Measurements from ENCODE around the gene SND1.

- TF ChIP-seq CTCF (conservative IDR thresholded peaks at IDR 0.05 in 1 of 2, IDR thresholded peaks at IDR 0.05 in 1 of 2; ENCODE audit: extremely low read depth in 1 of 2, insufficient read depth in 1 of 2, low read depth in 1 of 2, low read length in 2 of 2), result no peak
- no peak for TF ChIP-seq EZH2 (IDR thresholded peaks at IDR 0.05; ENCODE audit: borderline replicate concordance, low read length)
Measured at GRCh38 chr7:127845522-127846214, 193.7 kb downstream of the SND1 start.

Data from mammary epithelial cell (primary cell).